HL-60 (cell line): ENCODE data around the gene COX6A1.

Source experiments
- DNase-seq, 2 experiments: peaks; one replicate each; pipeline ENCODE4 v3.0.0-alpha.2; 2010 to 2020; ENCODE audit warnings: low read depth in 1 of 2, low spot score in 1 of 2
- H3K27ac ChIP-seq: fragments of 250-450 bp; sonication (Bioruptor Pico); replicated peaks from 2 replicates; pipeline ENCODE4 v1.5.1; 2020; ENCODE audit warnings: mild to moderate bottlenecking, moderate library complexity
- H3K27me3 ChIP-seq: fragments of 250-450 bp; sonication (Bioruptor Pico); 2 replicates; pipeline ENCODE4 v1.5.1; 2021; ENCODE audit warnings: mild to moderate bottlenecking, moderate library complexity; ENCODE audit not compliant: insufficient read depth, poor library complexity, severe bottlenecking
- H3K4me3 ChIP-seq: replicated peaks from 2 replicates; pipeline ENCODE4 v1.5.1; 2011; ENCODE audit warnings: mild to moderate bottlenecking, control low read depth, low read length; ENCODE audit not compliant: insufficient read depth
- CTCF ChIP-seq: IDR thresholded peaks from one replicate; pipeline ENCODE4 v1.5.1; 2011; ENCODE audit warnings: low read length, control low read depth, inconsistent platforms; ENCODE audit not compliant: insufficient read depth
- GABPA ChIP-seq: IDR thresholded peaks from 2 replicates; pipeline ENCODE4 v1.6.1; 2012; ENCODE audit warnings: low read depth
- POLR2AphosphoS5 ChIP-seq: IDR thresholded peaks from 2 replicates; pipeline ENCODE4 v1.6.1; 2012; ENCODE audit warnings: low read depth
- SPI1 ChIP-seq: IDR thresholded peaks from 2 replicates; pipeline ENCODE4 v1.6.1; 2012; ENCODE audit warnings: low read depth, mild to moderate bottlenecking, borderline replicate concordance
- TF ChIP-seq, protein P1 (sequence below): IDR thresholded peaks from 2 replicates; pipeline ENCODE4 v1.6.1; 2012; ENCODE audit warnings: low read depth; ENCODE audit not compliant: insufficient replicate concordance

The COX6A1 gene

GRCh38 chr12:120463712-120464111 is 25.8 kb downstream of the COX6A1 start:
- no peak for DNase-seq
- H3K4me3 ChIP-seq, result no peak overlapping the region

GRCh38 chr12:120465756-120466155 is 27.8 kb downstream of the COX6A1 start:
- DNase-seq, result no peak
- Histone ChIP-seq H3K4me3 (no peak overlapping the region), H3K27me3 (no peaks in the 10 kb centered on the region), H3K27ac (no peak overlapping the region)
- TF ChIP-seq, protein P1, sequence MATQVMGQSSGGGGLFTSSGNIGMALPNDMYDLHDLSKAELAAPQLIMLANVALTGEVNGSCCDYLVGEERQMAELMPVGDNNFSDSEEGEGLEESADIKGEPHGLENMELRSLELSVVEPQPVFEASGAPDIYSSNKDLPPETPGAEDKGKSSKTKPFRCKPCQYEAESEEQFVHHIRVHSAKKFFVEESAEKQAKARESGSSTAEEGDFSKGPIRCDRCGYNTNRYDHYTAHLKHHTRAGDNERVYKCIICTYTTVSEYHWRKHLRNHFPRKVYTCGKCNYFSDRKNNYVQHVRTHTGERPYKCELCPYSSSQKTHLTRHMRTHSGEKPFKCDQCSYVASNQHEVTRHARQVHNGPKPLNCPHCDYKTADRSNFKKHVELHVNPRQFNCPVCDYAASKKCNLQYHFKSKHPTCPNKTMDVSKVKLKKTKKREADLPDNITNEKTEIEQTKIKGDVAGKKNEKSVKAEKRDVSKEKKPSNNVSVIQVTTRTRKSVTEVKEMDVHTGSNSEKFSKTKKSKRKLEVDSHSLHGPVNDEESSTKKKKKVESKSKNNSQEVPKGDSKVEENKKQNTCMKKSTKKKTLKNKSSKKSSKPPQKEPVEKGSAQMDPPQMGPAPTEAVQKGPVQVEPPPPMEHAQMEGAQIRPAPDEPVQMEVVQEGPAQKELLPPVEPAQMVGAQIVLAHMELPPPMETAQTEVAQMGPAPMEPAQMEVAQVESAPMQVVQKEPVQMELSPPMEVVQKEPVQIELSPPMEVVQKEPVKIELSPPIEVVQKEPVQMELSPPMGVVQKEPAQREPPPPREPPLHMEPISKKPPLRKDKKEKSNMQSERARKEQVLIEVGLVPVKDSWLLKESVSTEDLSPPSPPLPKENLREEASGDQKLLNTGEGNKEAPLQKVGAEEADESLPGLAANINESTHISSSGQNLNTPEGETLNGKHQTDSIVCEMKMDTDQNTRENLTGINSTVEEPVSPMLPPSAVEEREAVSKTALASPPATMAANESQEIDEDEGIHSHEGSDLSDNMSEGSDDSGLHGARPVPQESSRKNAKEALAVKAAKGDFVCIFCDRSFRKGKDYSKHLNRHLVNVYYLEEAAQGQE, result no peak
- no peak for TF ChIP-seq POLR2AphosphoS5
- TF ChIP-seq GABPA, result no peak
- TF ChIP-seq SPI1, result no peak
- TF ChIP-seq CTCF, result no peak

More at GRCh38 chr12:120463712-120464111, 25.8 kb downstream of the COX6A1 start:
- Histone ChIP-seq H3K27ac (no peak overlapping the region), H3K27me3 (no peaks in the 10 kb centered on the region)
- no peak for TF ChIP-seq SPI1
- 0 out of 2 replicates have a peak, but pooled peaks have one; percentile 20 for TF ChIP-seq POLR2AphosphoS5
- TF ChIP-seq CTCF, result no peak
- TF ChIP-seq, protein P1, result no peak
- no peak for TF ChIP-seq GABPA

- TF ChIP-seq, protein P1, result no peak
- TF ChIP-seq GABPA (no peak), SPI1 (no peak), POLR2AphosphoS5 (no peak; the same call in 1 of the 2 replicates), CTCF (peak; percentile 33)
- Histone ChIP-seq H3K27ac (no peak overlapping the region), H3K27me3 (no peaks in the 10 kb centered on the region), H3K4me3 (no peak overlapping the region)
- DNase-seq, result peak in 1 of 2 experiments; percentile 62
Measured at GRCh38 chr12:120466560-120467315, 28.8 kb downstream of the COX6A1 start.
